Measurements from ENCODE around the gene FAM13C. TPM values are rescaled to one million over a fixed set of nuclear protein-coding genes. Genes with fewer than 3 reads are reported as not detected.

FAM13C gene
- total and polyA plus RNA-seq, 2 of the 13 experiments (the other 11 are each of a cell fraction or from before 2014, with no cell fraction given) = 0.07 to 0.26 TPM

DNA sequence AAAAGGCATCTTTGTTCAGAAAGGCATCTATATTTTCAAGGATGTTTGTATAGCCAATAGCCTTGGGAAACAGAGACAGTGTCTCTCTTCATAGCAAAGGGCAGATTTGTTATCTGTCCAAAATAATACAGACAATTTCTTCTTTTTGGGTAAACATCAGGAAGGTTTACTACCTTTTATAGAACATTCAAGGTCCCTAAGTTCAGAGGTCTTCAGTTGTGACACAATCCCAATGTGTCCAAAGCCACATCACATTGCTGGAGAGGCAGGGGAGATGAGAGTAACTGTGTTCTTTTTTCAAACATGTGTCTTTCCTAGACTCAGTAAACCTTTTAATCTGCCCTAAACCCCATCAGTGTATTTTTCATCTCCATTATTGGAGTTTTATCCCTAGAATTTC is 33.6 kb upstream of the FAM13C start (continued):
- TF ChIP-seq, protein P1, sequence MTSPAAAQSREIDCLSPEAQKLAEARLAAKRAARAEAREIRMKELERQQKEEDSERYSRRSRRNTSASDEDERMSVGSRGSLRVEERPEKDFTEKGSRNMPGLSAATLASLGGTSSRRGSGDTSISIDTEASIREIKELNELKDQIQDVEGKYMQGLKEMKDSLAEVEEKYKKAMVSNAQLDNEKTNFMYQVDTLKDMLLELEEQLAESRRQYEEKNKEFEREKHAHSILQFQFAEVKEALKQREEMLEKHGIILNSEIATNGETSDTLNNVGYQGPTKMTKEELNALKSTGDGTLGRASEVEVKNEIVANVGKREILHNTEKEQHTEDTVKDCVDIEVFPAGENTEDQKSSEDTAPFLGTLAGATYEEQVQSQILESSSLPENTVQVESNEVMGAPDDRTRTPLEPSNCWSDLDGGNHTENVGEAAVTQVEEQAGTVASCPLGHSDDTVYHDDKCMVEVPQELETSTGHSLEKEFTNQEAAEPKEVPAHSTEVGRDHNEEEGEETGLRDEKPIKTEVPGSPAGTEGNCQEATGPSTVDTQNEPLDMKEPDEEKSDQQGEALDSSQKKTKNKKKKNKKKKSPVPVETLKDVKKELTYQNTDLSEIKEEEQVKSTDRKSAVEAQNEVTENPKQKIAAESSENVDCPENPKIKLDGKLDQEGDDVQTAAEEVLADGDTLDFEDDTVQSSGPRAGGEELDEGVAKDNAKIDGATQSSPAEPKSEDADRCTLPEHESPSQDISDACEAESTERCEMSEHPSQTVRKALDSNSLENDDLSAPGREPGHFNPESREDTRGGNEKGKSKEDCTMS (CRISPR knock-in tag; conservative IDR thresholded peaks at IDR 0.05) = no peak
- TF ChIP-seq ZNF567 (CRISPR knock-in tag; IDR thresholded peaks at IDR 0.05; ENCODE audit: borderline replicate concordance) = no peak
- TF ChIP-seq, protein P2, sequence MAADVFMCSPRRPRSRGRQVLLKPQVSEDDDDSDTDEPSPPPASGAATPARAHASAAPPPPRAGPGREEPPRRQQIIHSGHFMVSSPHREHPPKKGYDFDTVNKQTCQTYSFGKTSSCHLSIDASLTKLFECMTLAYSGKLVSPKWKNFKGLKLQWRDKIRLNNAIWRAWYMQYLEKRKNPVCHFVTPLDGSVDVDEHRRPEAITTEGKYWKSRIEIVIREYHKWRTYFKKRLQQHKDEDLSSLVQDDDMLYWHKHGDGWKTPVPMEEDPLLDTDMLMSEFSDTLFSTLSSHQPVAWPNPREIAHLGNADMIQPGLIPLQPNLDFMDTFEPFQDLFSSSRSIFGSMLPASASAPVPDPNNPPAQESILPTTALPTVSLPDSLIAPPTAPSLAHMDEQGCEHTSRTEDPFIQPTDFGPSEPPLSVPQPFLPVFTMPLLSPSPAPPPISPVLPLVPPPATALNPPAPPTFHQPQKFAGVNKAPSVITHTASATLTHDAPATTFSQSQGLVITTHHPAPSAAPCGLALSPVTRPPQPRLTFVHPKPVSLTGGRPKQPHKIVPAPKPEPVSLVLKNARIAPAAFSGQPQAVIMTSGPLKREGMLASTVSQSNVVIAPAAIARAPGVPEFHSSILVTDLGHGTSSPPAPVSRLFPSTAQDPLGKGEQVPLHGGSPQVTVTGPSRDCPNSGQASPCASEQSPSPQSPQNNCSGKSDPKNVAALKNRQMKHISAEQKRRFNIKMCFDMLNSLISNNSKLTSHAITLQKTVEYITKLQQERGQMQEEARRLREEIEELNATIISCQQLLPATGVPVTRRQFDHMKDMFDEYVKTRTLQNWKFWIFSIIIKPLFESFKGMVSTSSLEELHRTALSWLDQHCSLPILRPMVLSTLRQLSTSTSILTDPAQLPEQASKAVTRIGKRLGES (CRISPR knock-in tag; IDR thresholded peaks at IDR 0.05; ENCODE audit: borderline replicate concordance) = no peak
- no peak for TF ChIP-seq ZNF629 (CRISPR knock-in tag; conservative IDR thresholded peaks at IDR 0.05)
- TF ChIP-seq, protein P3, sequence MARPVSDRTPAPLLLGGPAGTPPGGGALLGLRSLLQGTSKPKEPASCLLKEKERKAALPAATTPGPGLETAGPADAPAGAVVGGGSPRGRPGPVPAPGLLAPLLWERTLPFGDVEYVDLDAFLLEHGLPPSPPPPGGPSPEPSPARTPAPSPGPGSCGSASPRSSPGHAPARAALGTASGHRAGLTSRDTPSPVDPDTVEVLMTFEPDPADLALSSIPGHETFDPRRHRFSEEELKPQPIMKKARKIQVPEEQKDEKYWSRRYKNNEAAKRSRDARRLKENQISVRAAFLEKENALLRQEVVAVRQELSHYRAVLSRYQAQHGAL (CRISPR knock-in tag; IDR thresholded peaks at IDR 0.05; ENCODE audit: not compliant biosample characterization) = no peak
- TF ChIP-seq ZNF224 (CRISPR knock-in tag; IDR thresholded peaks at IDR 0.05) = no peak
- TF ChIP-seq NCOA2 (CRISPR knock-in tag; IDR thresholded peaks at IDR 0.05) = peak; percentile 60
- peak; percentile 62 for TF ChIP-seq NR2F6 (IDR thresholded peaks at IDR 0.05)
- peak; percentile 51; the same call in 1 of the 2 replicates for TF ChIP-seq NR2F6 (CRISPR knock-in tag; IDR thresholded peaks at IDR 0.05)
- TF ChIP-seq CENPX (CRISPR knock-in tag; IDR thresholded peaks at IDR 0.05) = no peak
- TF ChIP-seq, protein P4, sequence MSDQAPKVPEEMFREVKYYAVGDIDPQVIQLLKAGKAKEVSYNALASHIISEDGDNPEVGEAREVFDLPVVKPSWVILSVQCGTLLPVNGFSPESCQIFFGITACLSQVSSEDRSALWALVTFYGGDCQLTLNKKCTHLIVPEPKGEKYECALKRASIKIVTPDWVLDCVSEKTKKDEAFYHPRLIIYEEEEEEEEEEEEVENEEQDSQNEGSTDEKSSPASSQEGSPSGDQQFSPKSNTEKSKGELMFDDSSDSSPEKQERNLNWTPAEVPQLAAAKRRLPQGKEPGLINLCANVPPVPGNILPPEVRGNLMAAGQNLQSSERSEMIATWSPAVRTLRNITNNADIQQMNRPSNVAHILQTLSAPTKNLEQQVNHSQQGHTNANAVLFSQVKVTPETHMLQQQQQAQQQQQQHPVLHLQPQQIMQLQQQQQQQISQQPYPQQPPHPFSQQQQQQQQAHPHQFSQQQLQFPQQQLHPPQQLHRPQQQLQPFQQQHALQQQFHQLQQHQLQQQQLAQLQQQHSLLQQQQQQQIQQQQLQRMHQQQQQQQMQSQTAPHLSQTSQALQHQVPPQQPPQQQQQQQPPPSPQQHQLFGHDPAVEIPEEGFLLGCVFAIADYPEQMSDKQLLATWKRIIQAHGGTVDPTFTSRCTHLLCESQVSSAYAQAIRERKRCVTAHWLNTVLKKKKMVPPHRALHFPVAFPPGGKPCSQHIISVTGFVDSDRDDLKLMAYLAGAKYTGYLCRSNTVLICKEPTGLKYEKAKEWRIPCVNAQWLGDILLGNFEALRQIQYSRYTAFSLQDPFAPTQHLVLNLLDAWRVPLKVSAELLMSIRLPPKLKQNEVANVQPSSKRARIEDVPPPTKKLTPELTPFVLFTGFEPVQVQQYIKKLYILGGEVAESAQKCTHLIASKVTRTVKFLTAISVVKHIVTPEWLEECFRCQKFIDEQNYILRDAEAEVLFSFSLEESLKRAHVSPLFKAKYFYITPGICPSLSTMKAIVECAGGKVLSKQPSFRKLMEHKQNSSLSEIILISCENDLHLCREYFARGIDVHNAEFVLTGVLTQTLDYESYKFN (CRISPR knock-in tag; conservative IDR thresholded peaks at IDR 0.05) = peak; percentile 63
- no peak for TF ChIP-seq ZNF619 (CRISPR knock-in tag; IDR thresholded peaks at IDR 0.05)
- TF ChIP-seq FOXP1 (IDR thresholded peaks at IDR 0.05) = no peak
- peak; percentile 24; the same call in 1 of the 2 replicates for TF ChIP-seq FOXP1 (CRISPR knock-in tag; IDR thresholded peaks at IDR 0.05)

Data from HepG2 (cell line).